ENCODE data around the gene STAT1.
"Not testable (repeated sequence)": the region's sequence is repeated elsewhere in the genome, so short reads cannot be mapped to it uniquely, and the experiment has no call there.

Gene STAT1

DNA sequence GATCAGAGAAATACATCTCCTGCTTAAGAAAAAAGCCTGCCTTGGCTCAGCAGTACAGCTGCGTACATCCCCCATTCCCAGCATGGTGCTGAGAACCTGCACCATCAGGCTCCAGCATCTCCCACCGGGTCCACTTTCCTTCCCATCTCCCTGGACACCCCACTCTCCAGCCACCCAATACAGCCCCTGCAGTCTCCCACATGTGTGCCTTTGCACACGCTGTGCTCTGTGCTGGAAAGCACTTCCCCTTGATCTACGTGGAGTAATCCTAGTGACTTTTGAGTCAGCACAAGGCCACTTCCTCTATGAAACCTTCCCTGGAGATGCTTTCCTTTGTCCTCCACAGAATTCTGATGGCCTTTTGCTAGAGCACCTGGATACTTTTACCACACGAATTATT lies 17.0 kb downstream of the STAT1 start:
- Histone ChIP-seq H2AFZ (ENCODE audit: low read length) (no peak overlapping the region), H3K9ac (ENCODE audit: low read depth, low read length, poor library complexity, severe bottlenecking) (no peak overlapping the region), H3K9me2 (replicated peaks; ENCODE audit: low read depth, low read length) (no peaks in the 10 kb centered on the region), H3K36me3 (ENCODE audit: insufficient read depth, low read length) (peaks cover 87% of the 10 kb centered on the region; the same call in 1 of the 2 replicates), H3K79me2 (ENCODE audit: insufficient read depth, low read length) (no peaks in the 10 kb centered on the region), H3K4me3 (ENCODE audit: low read length, poor library complexity, severe bottlenecking) (no peak overlapping the region), H3K4me2 (ENCODE audit: low read depth, low read length, poor library complexity, severe bottlenecking) (no peak overlapping the region), H3K4me1 (ENCODE audit: insufficient read depth, low read length, poor library complexity, severe bottlenecking) (no peaks in the 10 kb centered on the region), H4K20me1 (ENCODE audit: insufficient read depth, low read length, poor library complexity, severe bottlenecking) (no peaks in the 10 kb centered on the region), H3F3A (ENCODE audit: low read depth) (no peaks in the 10 kb centered on the region), H3K27me3 (ENCODE audit: insufficient read depth, low read length, poor library complexity, severe bottlenecking) (no peaks in the 10 kb centered on the region), H3K9me3 (ENCODE audit: insufficient read depth, low read depth, low read length) (no peaks in the 10 kb centered on the region)
- no peak for TF ChIP-seq EZH2phosphoT487 (IDR thresholded peaks at IDR 0.05; ENCODE audit: borderline replicate concordance)
- TF ChIP-seq, protein P1, sequence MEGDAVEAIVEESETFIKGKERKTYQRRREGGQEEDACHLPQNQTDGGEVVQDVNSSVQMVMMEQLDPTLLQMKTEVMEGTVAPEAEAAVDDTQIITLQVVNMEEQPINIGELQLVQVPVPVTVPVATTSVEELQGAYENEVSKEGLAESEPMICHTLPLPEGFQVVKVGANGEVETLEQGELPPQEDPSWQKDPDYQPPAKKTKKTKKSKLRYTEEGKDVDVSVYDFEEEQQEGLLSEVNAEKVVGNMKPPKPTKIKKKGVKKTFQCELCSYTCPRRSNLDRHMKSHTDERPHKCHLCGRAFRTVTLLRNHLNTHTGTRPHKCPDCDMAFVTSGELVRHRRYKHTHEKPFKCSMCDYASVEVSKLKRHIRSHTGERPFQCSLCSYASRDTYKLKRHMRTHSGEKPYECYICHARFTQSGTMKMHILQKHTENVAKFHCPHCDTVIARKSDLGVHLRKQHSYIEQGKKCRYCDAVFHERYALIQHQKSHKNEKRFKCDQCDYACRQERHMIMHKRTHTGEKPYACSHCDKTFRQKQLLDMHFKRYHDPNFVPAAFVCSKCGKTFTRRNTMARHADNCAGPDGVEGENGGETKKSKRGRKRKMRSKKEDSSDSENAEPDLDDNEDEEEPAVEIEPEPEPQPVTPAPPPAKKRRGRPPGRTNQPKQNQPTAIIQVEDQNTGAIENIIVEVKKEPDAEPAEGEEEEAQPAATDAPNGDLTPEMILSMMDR (conservative IDR thresholded peaks at IDR 0.05; ENCODE audit: low read length): no peak

DNA sequence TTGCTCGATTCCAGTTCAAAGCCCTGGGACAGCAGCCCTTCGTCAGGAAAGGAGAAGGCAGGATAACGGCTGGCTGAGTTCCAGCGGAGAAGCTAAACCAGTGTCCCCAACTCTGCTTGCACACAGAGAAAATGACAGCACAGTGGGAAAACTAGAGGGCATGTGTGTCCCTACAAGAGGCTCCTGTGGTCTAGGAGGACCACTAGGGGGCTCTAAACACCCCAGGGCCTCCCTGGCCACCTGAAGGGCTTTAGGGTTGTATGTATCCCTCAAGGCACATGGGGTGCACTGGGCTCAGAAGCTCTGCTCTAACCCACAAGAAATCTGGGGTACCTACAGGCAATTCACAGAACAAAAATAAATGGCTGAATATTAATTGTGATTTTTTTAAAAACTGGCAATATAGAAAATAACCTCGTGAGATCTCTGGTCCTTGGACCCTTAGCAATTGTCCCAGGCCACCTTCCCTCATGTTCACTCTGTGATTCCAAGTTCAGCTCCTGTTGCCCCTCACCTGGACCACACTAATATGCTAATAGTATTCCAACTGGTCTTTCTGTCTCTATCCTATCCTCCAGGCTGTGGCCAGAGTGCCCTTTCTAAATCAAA lies 17.5 kb downstream of the STAT1 start:
- Histone ChIP-seq H3K36me3 (ENCODE audit: insufficient read depth, low read length) (peaks cover 88% of the 10 kb centered on the region; the same call in 1 of the 2 replicates), H3F3A (ENCODE audit: low read depth) (no peaks in the 10 kb centered on the region), H3K79me2 (ENCODE audit: insufficient read depth, low read length) (no peaks in the 10 kb centered on the region), H3K9me2 (replicated peaks; ENCODE audit: low read depth, low read length) (no peaks in the 10 kb centered on the region), H2AFZ (ENCODE audit: low read length) (no peak overlapping the region), H3K9ac (ENCODE audit: low read depth, low read length, poor library complexity, severe bottlenecking) (no peak overlapping the region), H4K20me1 (ENCODE audit: insufficient read depth, low read length, poor library complexity, severe bottlenecking) (no peaks in the 10 kb centered on the region), H3K4me1 (ENCODE audit: insufficient read depth, low read length, poor library complexity, severe bottlenecking) (no peaks in the 10 kb centered on the region), H3K4me2 (ENCODE audit: low read depth, low read length, poor library complexity, severe bottlenecking) (no peak overlapping the region), H3K4me3 (ENCODE audit: low read length, poor library complexity, severe bottlenecking) (no peak overlapping the region), H3K27me3 (ENCODE audit: insufficient read depth, low read length, poor library complexity, severe bottlenecking) (no peaks in the 10 kb centered on the region), H3K9me3 (ENCODE audit: insufficient read depth, low read depth, low read length) (no peaks in the 10 kb centered on the region)
- TF ChIP-seq, protein P1 (conservative IDR thresholded peaks at IDR 0.05; ENCODE audit: low read length): peak; percentile 94
- no peak for TF ChIP-seq EZH2phosphoT487 (IDR thresholded peaks at IDR 0.05; ENCODE audit: borderline replicate concordance)

DNA sequence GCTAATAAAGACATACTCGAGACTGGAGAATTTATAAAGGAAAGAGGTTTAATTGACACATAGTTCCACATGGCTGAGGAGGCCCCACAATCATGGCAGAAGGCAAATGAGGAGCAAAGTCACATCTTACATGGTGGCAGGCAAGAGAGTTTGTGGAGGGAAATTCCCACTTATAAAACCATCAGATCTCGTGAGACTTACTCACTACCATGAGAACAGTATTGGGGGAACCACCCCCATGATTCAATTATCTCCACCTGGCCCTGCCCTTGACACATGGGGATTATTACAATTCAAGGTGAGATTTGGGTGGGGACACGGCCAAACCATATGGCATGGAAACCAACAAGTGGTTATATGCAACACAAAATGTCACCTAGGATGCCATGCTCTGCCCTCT lies 18.7 kb downstream of the STAT1 start:
- peaks cover 88% of the 10 kb centered on the region; the same call in 1 of the 2 replicates for H3K36me3 ChIP-seq (ENCODE audit: insufficient read depth, low read length)
- H3K4me1 ChIP-seq (ENCODE audit: insufficient read depth, low read length, poor library complexity, severe bottlenecking); H3K9me3 ChIP-seq (ENCODE audit: insufficient read depth, low read depth, low read length); H4K20me1 ChIP-seq (ENCODE audit: insufficient read depth, low read length, poor library complexity, severe bottlenecking); H3K4me3 ChIP-seq (ENCODE audit: low read length, poor library complexity, severe bottlenecking); H3K79me2 ChIP-seq (ENCODE audit: insufficient read depth, low read length); H3K9me2 ChIP-seq (replicated peaks; ENCODE audit: low read depth, low read length); H2AFZ ChIP-seq (ENCODE audit: low read length); H3K27me3 ChIP-seq (ENCODE audit: insufficient read depth, low read length, poor library complexity, severe bottlenecking); H3K4me2 ChIP-seq (ENCODE audit: low read depth, low read length, poor library complexity, severe bottlenecking); H3F3A ChIP-seq (ENCODE audit: low read depth); H3K9ac ChIP-seq (ENCODE audit: low read depth, low read length, poor library complexity, severe bottlenecking): not testable (repeated sequence)

DNA sequence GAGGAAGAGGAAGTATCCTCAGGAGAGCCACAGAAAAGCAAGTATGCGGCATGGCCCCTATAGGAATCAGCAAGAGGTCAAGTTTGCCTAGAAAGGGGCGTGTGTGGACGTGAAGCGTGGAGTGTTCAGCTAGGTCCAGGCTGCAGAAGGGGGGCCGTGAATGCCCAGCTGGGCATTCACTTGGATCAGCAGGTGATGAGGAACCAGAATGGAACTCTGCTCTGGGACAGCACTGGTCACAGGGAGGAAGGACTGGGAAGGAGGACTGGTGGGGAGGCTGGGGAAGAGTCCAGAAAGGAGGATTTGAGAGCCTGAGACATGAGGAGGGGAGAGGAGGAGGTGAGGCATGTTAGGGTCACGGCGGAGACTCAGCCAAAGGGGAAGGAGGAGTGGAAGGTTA lies 19.8 kb downstream of the STAT1 start:
- Histone ChIP-seq H3K79me2 (ENCODE audit: insufficient read depth, low read length) (no peaks in the 10 kb centered on the region), H3K9ac (ENCODE audit: low read depth, low read length, poor library complexity, severe bottlenecking) (no peak overlapping the region), H3K9me2 (replicated peaks; ENCODE audit: low read depth, low read length) (no peaks in the 10 kb centered on the region), H3K4me2 (ENCODE audit: low read depth, low read length, poor library complexity, severe bottlenecking) (no peak overlapping the region), H3F3A (ENCODE audit: low read depth) (no peaks in the 10 kb centered on the region), H3K4me1 (ENCODE audit: insufficient read depth, low read length, poor library complexity, severe bottlenecking) (no peaks in the 10 kb centered on the region), H4K20me1 (ENCODE audit: insufficient read depth, low read length, poor library complexity, severe bottlenecking) (no peaks in the 10 kb centered on the region), H3K4me3 (ENCODE audit: low read length, poor library complexity, severe bottlenecking) (no peak overlapping the region), H3K36me3 (ENCODE audit: insufficient read depth, low read length) (peaks cover 88% of the 10 kb centered on the region; the same call in 1 of the 2 replicates), H3K9me3 (ENCODE audit: insufficient read depth, low read depth, low read length) (no peaks in the 10 kb centered on the region), H3K27me3 (ENCODE audit: insufficient read depth, low read length, poor library complexity, severe bottlenecking) (no peaks in the 10 kb centered on the region), H2AFZ (ENCODE audit: low read length) (no peak overlapping the region)
- TF ChIP-seq, protein P1 (conservative IDR thresholded peaks at IDR 0.05; ENCODE audit: low read length): no peak
- TF ChIP-seq EZH2phosphoT487 (IDR thresholded peaks at IDR 0.05; ENCODE audit: borderline replicate concordance): no peak

Measured in Loucy (cell line).